ENCODE data around the gene PALLD. TPM values are rescaled to one million over a fixed set of nuclear protein-coding genes. Genes with fewer than 3 reads are reported as not detected.

Gene PALLD
- total and polyA plus RNA-seq, 7 donors: 40.7 to 1,991 (median 1,233) TPM

GRCh38 chr4:168558599-168558998 lies 61.7 kb downstream of the PALLD start:
- TF ChIP-seq CTCF (IDR thresholded peaks at IDR 0.05) (no peak), POLR2AphosphoS5 (IDR thresholded peaks at IDR 0.05) (no peak)
- no peak overlapping the region for H3K4me3 ChIP-seq
- H3K27me3 ChIP-seq: no peaks in the 10 kb centered on the region
- WGBS, 2 donors: 79 to 85% methylated on average over 1 of the region's 1 CpG
- no peak overlapping the region for H3K27ac ChIP-seq
- no peaks in the 10 kb centered on the region for H3K9me3 ChIP-seq
- intact Hi-C loops (cut with DNase I): no loop called here
- no peaks in the 10 kb centered on the region for H3K36me3 ChIP-seq
- H3K4me1 ChIP-seq: peaks cover 0 to 15% (median 13%) of the 10 kb centered on the region in 4 donors
- no peak for DNase-seq

GRCh38 chr4:168560184-168561180 lies 63.6 kb downstream of the PALLD start:
- no peak overlapping the region for H3K4me3 ChIP-seq
- peak overlapping the region in 2 of 4 donors; percentile 19 to 50 for H3K27ac ChIP-seq
- DNase-seq: no peak
- no peaks in the 10 kb centered on the region for H3K9me3 ChIP-seq
- peaks cover 0 to 18% (median 16%) of the 10 kb centered on the region in 4 donors for H3K4me1 ChIP-seq
- H3K36me3 ChIP-seq: no peaks in the 10 kb centered on the region
- intact Hi-C loops (cut with DNase I): no loop called here
- 53 to 67% methylated on average over 3 of the region's 3 CpGs for WGBS, 2 donors
- H3K27me3 ChIP-seq: no peaks in the 10 kb centered on the region
- TF ChIP-seq CTCF (IDR thresholded peaks at IDR 0.05) (no peak), EP300 (IDR thresholded peaks at IDR 0.05) (no peak), POLR2A (IDR thresholded peaks at IDR 0.05) (no peak), POLR2AphosphoS5 (IDR thresholded peaks at IDR 0.05) (no peak)

GRCh38 chr4:168562041-168562571 lies 65.3 kb downstream of the PALLD start:
- intact Hi-C loops (cut with DNase I): no loop called here
- H3K27ac ChIP-seq: no peak overlapping the region
- 35 to 60% methylated on average over 3 of the region's 3 CpGs for WGBS, 2 donors

GRCh38 chr4:168564023-168564422 lies 67.2 kb downstream of the PALLD start:
- TF ChIP-seq CTCF (IDR thresholded peaks at IDR 0.05): no peak
- TF ChIP-seq EP300 (IDR thresholded peaks at IDR 0.05): no peak
- no peak for TF ChIP-seq POLR2A (IDR thresholded peaks at IDR 0.05)
- no peaks in the 10 kb centered on the region for H3K27me3 ChIP-seq
- intact Hi-C loops (cut with DNase I): no loop called here
- H3K27ac ChIP-seq: no peak overlapping the region
- no peak for DNase-seq
- 90 to 96% methylated on average over 3 of the region's 3 CpGs for WGBS, 2 donors
- peaks cover 0 to 21% (median 17%) of the 10 kb centered on the region in 4 donors for H3K4me1 ChIP-seq
- H3K4me3 ChIP-seq: no peak overlapping the region
- no peaks in the 10 kb centered on the region for H3K9me3 ChIP-seq
- H3K36me3 ChIP-seq: no peaks in the 10 kb centered on the region

More at GRCh38 chr4:168562041-168562571, 65.3 kb downstream of the PALLD start:
- DNase-seq: no peak
- no peak for TF ChIP-seq EP300 (IDR thresholded peaks at IDR 0.05)
- TF ChIP-seq POLR2A (IDR thresholded peaks at IDR 0.05): no peak
- TF ChIP-seq CTCF (IDR thresholded peaks at IDR 0.05): no peak
- TF ChIP-seq POLR2AphosphoS5 (IDR thresholded peaks at IDR 0.05): no peak
- H3K27me3 ChIP-seq: no peaks in the 10 kb centered on the region
- H3K9me3 ChIP-seq: no peaks in the 10 kb centered on the region
- no peak overlapping the region for H3K4me3 ChIP-seq
- H3K36me3 ChIP-seq: no peaks in the 10 kb centered on the region
- peaks cover 0 to 18% (median 16%) of the 10 kb centered on the region in 4 donors for H3K4me1 ChIP-seq

All from sigmoid colon (tissue), 7 donors.